Activated T-helper 2 cell treated with anti-CD3 and anti-CD28 coated beads, Interferon-gamma antibody, Interleukin-2, Interleukin-4, amounts not matched to agents 10 μg/mL and 5 μg/mL and 100 μg/mL, durations not matched to agents 14 hours and 24 hours and 36 hours (primary cell): ENCODE data around the gene PTPRE. TPM values are rescaled to one million over a fixed set of nuclear protein-coding genes. Genes with fewer than 3 reads are reported as not detected.

ENCODE experiments used
- DNase-seq: peaks from one replicate; pipeline ENCODE4 v3.0.0; 2021; ENCODE audit warnings: low spot score
- H3K27ac Mint-ChIP-seq: one replicate; pipeline ENCODE4 v1.8.0; 2021; ENCODE audit warnings: mixed read lengths
- H3K27me3 Mint-ChIP-seq: one replicate; pipeline ENCODE4 v1.8.0; 2021; ENCODE audit warnings: low read depth, mixed read lengths
- H3K36me3 Mint-ChIP-seq: one replicate; pipeline ENCODE4 v1.8.0; 2021; ENCODE audit warnings: low read depth, mixed read lengths
- H3K4me1 Mint-ChIP-seq: one replicate; pipeline ENCODE4 v1.8.0; 2021; ENCODE audit warnings: low read depth, mixed read lengths
- H3K4me3 Mint-ChIP-seq: one replicate; pipeline ENCODE4 v1.8.0; 2021; ENCODE audit warnings: low read depth, mild to moderate bottlenecking, moderate library complexity, mixed read lengths
- H3K9me3 Mint-ChIP-seq: one replicate; pipeline ENCODE4 v1.8.0; 2021; ENCODE audit warnings: mixed read lengths
- intact Hi-C: fragments of 100-400 bp; cut with micrococcal nuclease; formaldehyde crosslinking; loops from one replicate; pipeline ENCODE4 v1.15.1; 2023
- total RNA-seq: library from RNA; stranded (reverse); gene quantifications from 2 replicates; pipeline ENCODE4 v1.2.3, GENCODE V29; 2022

PTPRE gene
- total RNA-seq, 1 donor from 2014 or later: 16.8 TPM

DNA sequence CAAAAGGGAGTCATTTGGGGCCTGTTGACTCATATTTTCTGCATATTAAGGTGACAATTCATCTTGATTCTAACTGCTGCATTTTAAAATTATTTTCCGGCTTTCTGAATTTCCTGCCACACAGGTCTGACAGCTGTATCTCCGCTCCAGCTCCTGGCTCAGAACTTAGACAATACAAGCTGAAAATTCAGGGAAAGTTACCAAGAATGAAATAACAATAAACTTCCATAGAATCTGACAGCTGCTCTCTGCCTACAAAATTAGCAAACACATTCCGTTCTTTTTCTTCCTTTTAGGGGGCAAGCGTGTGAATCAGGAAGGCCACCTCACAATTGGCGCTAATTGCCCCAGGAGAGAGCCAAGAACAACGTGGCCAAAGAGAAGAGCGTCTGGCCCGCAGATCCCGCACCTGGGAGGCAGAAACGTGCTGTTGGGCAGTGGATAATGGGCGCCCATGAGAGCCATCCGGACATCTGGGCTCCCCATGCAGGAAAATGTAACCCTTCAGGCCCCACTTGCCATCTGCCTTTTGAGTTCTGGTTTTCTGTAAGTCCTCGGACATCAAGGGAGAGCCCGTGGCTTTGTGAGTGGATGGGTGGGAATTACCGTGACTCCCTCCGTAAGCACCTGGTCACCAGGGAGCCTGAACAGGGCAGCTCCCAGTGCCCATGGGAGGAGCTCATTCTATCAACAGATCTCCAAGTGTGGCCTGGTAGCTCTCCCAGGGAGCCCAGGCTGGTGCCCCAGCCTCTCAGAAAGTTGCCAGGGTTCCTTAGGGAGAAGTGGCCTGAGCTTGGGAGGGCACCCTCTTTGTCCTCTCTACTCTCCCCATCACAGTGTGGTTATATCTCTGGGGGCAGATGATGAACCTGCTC, 19.1 kb upstream of the PTPRE start:
- intact Hi-C loops: no loop called here
- no peaks in the 10 kb centered on the region for H3K4me1 Mint-ChIP-seq
- no peaks in the 10 kb centered on the region for H3K9me3 Mint-ChIP-seq
- H3K4me3 Mint-ChIP-seq: no peak overlapping the region
- peaks cover 8% of the 10 kb centered on the region for H3K27me3 Mint-ChIP-seq
- H3K27ac Mint-ChIP-seq: no peak overlapping the region
- DNase-seq: no peak
- no peaks in the 10 kb centered on the region for H3K36me3 Mint-ChIP-seq

DNA sequence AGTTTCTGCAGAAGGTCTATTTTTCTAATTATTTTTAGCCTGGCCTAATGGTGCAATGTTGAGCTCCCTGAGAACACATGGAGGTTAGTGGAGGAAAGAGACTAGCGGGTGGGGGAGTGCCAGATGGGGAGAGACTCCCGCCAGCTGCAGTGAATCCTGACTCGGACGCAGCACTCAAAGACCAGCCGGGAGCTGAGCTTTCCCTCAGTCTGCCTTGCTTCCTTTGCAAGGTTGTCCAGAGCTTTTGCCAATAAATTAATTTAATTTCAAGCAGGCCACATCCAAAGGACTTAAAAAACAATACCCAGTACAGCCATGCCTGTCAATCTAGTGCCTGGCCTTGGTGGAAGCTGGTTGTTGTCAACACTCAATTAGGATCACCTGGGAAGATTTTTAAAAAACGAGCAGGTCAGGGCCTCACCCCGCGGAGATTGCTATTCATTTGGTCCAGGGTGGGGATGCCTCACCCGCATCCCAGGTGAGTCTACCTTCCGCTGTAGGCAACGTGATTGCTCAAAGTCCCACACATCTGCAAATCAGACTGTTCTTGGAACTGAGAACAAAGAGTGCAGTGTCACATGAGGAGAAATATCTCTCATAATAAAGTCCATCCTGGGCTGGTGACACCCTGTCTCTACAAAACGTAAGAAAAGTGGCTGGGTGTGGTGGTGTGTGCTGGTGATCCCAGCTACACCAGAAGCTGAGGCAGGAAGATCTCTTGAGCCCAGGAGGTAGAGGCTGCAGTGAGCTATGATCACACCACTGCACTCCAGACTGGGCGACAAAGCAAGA, 18.2 kb upstream of the PTPRE start:
- Mint-ChIP-seq H3K4me1 (no peaks in the 10 kb centered on the region), H3K36me3 (no peaks in the 10 kb centered on the region), H3K9me3 (no peaks in the 10 kb centered on the region), H3K27ac (no peak overlapping the region), H3K4me3 (no peak overlapping the region), H3K27me3 (peaks cover 11% of the 10 kb centered on the region)
- DNase-seq: no peak
- intact Hi-C loops: no loop called here

DNA sequence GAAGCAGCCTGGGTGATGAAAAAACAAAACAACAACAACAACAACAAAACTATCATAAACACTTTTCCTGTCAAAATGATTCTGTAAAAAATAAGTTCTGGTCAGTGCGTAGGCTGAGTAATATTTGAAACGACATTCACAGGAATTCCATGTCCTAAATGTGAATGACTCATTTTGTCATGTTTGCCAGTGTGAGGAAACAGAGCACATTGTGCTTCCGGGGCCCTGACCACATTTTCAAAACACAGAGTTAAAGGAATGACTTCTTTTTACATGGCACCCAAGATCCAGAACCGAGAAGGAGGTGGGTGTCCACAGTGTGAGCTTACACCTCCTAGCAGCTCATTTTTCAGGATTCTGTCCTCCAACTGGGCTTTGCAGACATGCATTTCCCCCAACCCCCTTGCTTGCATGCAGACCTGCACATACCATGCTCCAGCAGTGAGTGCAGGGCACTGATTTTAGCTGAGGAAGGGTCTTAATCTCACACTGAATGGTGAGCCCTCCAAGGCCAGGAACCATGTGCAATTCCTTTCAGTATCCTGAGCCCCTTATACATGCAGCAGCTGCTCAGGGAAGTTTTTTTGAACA, 17.2 kb upstream of the PTPRE start:
- H3K4me3 Mint-ChIP-seq: no peak overlapping the region
- no peaks in the 10 kb centered on the region for H3K36me3 Mint-ChIP-seq
- intact Hi-C loops: no loop called here
- H3K9me3 Mint-ChIP-seq: no peaks in the 10 kb centered on the region
- no peak for DNase-seq
- no peak overlapping the region for H3K27ac Mint-ChIP-seq
- peaks cover 15% of the 10 kb centered on the region for H3K27me3 Mint-ChIP-seq
- H3K4me1 Mint-ChIP-seq: no peaks in the 10 kb centered on the region

DNA sequence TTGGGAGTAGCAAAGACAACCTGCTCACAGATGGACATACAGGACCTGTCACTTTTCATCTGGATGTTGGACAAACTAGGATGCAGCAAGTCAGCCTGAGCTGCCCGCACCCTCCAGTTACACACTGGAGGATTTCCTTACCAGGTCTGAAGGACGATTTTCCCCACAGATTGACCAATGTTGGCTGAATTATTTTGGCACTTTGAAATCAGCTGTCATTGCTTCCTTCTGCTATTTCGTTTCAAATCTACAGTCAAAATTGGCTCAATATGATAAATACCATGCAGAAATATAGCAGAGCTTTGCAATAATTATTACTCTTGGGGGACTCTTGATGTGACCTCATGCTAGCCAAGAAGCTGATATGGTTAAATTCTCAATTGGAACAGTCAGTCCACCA, 16.7 kb upstream of the PTPRE start:
- no peak overlapping the region for H3K27ac Mint-ChIP-seq
- H3K36me3 Mint-ChIP-seq: no peaks in the 10 kb centered on the region
- H3K9me3 Mint-ChIP-seq: no peaks in the 10 kb centered on the region
- no peaks in the 10 kb centered on the region for H3K4me1 Mint-ChIP-seq
- intact Hi-C loops: no loop called here
- no peak overlapping the region for H3K4me3 Mint-ChIP-seq
- H3K27me3 Mint-ChIP-seq: peaks cover 15% of the 10 kb centered on the region
- no peak for DNase-seq

DNA sequence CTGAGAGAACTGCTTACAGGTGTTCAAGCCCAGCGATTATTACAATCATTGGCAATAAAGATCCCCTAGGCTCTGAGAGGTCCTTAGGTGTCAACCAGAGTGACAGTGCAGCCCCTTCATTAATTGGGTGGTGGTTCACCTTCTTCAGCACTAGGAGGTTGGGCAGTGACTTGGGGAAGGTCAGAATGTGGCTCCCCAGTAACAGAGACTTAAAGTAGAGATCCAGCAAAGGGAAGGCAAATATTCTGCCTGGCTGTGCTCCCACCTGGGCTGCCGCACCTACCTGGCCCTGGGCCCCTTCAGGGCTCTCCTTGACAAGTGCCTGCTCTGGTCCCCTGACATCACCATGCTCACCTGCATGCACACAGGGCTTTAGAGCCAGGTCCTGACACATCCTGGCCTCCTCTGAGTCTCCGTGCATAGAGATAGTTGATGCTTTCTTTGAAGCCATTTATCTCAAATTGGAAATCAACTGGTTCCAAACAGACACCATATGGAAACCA, 16.0 kb upstream of the PTPRE start:
- intact Hi-C loops: no loop called here
- Mint-ChIP-seq H3K4me1 (no peaks in the 10 kb centered on the region), H3K9me3 (no peaks in the 10 kb centered on the region), H3K27ac (no peak overlapping the region), H3K27me3 (peaks cover 15% of the 10 kb centered on the region), H3K4me3 (no peak overlapping the region), H3K36me3 (no peaks in the 10 kb centered on the region)
- DNase-seq: no peak

DNA sequence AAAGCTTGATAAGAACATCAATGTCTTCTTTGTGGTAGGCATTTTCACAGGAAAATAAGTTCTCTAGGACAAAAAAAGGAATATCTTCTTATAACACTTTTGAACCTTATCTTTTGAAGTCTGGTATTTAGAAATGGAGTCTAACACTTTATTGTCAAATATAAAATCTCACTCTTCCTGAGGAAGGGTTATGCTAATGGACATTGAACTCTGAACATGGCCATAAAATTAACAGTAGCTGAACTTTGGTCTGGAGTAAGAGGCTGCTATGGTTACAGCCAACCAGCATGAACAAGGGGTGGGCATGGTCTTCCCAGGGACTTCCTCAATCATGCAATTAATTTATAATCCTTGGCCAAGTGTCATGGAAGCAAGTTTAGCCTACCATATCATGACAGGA, 14.2 kb upstream of the PTPRE start, which contains the start of gene CLRN3:
Gene CLRN3, minus strand, starts transcription at position 199 of the 400 bp plus-strand sequence. Its CDS starts 157 bp downstream, at position 42.
- DNase-seq: no peak
- H3K27me3 Mint-ChIP-seq: peaks cover 17% of the 10 kb centered on the region
- H3K9me3 Mint-ChIP-seq: peaks cover 4% of the 10 kb centered on the region
- no peaks in the 10 kb centered on the region for H3K36me3 Mint-ChIP-seq
- no peak within 1 kb of the TSS for H3K27ac Mint-ChIP-seq
- no peak within 1 kb of the TSS for H3K4me3 Mint-ChIP-seq
- no peaks in the 10 kb centered on the region for H3K4me1 Mint-ChIP-seq
- intact Hi-C loops: no loop called here

DNA sequence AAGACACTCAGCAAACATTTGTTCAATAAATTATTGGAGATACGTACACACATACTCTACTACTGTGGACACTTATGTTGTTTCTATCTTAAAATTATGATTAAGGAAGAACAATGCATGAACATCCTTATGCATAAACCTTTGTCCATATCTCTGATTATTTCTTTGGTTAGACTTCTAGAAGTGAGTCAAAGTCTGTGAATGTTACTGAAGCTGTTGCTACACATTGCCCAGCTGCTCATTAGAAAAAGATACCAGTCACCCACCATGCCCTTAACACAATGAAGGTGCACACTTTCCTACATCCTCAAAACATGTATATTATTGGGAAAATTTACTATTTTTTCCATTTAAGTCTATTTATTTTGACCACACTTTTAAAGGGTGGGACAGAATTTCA, 12.8 kb upstream of the PTPRE start:
- intact Hi-C loops: no loop called here
- no peaks in the 10 kb centered on the region for H3K36me3 Mint-ChIP-seq

DNA sequence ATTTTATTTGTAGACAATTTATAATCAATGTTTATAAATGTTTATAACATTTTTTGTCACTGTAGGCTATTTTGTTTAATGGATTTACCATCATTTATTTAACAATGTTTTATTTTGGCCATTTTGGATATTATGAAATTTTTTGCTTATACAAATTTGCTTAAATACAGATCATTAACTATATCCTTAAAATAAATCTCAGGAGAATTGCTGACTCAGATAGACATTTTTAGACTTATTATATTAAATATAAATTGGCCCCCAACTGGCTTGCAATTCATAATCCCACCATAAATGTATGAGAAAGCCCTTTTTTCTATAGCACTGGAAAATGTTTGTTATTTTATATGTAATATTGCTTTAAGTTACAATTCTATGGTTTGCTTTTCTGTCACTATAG, 10.3 kb upstream of the PTPRE start:
- no peak overlapping the region for H3K4me3 Mint-ChIP-seq
- no peak overlapping the region for H3K27ac Mint-ChIP-seq
- no peaks in the 10 kb centered on the region for H3K36me3 Mint-ChIP-seq
- peaks cover 3% of the 10 kb centered on the region for H3K4me1 Mint-ChIP-seq
- H3K27me3 Mint-ChIP-seq: peaks cover 28% of the 10 kb centered on the region
- no peak for DNase-seq
- intact Hi-C loops: no loop called here
- peaks cover 11% of the 10 kb centered on the region for H3K9me3 Mint-ChIP-seq

More for the DNA sequence above, 12.8 kb upstream of the PTPRE start:
- H3K4me1 Mint-ChIP-seq: no peaks in the 10 kb centered on the region
- H3K27ac Mint-ChIP-seq: no peak overlapping the region
- no peak for DNase-seq
- H3K27me3 Mint-ChIP-seq: peaks cover 22% of the 10 kb centered on the region
- H3K9me3 Mint-ChIP-seq: peaks cover 11% of the 10 kb centered on the region
- H3K4me3 Mint-ChIP-seq: no peak overlapping the region

DNA sequence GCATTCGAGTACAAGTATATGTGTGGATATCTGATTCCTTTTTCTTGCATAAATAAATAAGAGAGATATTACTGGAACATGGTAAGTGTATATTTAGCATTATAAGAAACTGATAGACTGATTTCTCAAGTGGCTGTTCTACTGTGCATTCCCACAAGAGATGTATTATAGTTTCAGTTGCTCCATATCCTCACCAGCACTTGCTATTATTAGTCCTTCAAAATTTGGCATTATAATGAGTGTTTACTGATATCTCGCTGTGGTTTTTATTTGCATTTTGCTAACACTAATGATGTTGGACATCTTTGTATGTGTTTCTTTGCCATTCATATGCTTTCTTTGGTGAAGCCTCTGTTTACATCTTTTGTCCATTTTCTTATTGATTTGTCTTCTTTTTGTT, 9.7 kb upstream of the PTPRE start:
- Mint-ChIP-seq H3K27ac (no peak overlapping the region), H3K27me3 (peaks cover 25% of the 10 kb centered on the region), H3K9me3 (peaks cover 11% of the 10 kb centered on the region), H3K36me3 (no peaks in the 10 kb centered on the region), H3K4me3 (no peak overlapping the region), H3K4me1 (peaks cover 3% of the 10 kb centered on the region)
- no peak for DNase-seq
- intact Hi-C loops: no loop called here

DNA sequence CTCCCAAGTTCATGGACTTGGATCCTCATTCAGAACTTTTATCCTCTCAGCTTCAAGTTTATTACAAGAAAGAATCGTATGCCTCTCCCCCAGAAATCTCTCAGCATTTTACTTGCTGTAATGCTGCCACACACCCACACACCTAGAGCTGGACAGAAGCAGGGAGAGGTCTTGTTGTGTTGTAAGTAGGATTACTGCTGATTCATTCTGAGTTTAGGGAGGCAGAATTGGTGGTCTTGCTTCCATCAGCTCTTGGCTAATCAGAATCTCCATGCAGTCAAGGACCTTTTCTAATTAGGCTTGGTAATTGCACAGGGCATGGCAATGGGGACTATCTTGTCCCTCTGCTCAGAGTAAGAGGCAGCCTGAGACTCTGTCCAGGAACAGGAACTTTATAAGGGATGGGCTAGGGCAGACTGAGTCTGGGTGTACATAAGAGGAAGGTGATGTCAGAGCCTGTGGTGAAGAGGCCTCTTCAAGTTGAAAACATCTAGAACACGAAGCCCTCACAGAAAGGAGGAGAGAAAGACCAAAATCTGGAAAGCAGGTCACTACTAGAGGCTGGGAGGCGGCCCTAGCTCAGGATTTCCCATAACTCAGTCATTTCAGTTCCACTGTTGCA, 7.0 kb upstream of the PTPRE start:
- intact Hi-C loops: no loop called here
- Mint-ChIP-seq H3K4me3 (no peak overlapping the region), H3K4me1 (peaks cover 3% of the 10 kb centered on the region), H3K27me3 (peaks cover 26% of the 10 kb centered on the region), H3K36me3 (no peaks in the 10 kb centered on the region), H3K27ac (no peak overlapping the region), H3K9me3 (peaks cover 11% of the 10 kb centered on the region)
- no peak for DNase-seq

DNA sequence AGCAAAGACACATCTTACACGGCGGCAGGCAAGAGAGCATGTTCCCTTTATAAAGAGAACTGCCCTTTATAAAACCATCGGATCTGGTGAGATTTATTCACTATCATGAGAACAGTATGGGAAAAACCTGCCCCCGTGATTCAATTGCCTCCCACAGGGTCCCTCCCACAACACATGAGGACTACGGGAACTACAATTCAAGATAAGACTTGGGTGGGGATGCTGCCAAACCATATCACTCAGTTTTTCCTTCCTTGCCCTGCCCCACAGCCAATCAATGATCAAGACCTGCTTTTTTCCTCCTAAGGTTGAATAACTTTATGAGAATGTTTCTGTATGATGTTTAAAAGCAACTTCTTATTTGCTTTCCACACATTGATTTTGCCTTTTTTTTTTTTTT, 3.1 kb upstream of the PTPRE start:
- no peak for DNase-seq
- Mint-ChIP-seq H3K9me3 (no peaks in the 10 kb centered on the region), H3K4me3 (no peak overlapping the region), H3K36me3 (no peaks in the 10 kb centered on the region), H3K27me3 (peaks cover 38% of the 10 kb centered on the region), H3K4me1 (peaks cover 3% of the 10 kb centered on the region), H3K27ac (no peak overlapping the region)
- intact Hi-C loops: no loop called here

DNA sequence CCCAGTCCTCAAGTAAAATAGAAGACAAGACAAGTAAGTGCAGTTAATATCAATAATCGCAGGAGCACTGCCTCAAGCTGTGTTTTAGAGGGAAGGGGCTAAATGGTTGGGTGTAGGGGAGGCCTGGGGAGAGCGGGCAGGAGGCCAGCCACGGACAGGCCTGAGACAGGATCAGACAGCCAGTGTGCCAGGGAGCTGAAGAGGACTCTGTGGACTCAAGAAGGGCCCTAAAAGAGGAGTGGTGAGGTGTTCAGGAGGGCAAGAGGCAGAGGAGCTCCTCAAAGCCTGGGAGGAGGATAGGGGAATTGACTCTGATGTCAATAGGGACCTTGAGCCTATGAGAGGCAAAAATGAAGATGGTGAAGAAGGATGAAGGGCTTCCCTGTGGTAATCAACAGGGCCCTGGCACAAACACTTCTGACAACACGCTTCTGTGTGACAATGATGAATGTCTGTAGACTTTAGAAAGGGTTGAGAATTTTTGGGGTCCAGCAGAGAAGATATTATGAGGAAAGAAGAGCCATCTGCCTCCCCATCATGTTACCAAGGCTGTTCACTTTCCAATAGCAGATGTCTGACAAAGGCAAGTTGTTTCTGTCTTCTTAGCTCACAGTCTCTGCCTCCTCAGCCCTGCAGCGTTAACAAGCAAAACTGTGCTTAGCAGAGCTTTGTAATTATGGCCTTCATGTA, 2.4 kb upstream of the PTPRE start:
- H3K9me3 Mint-ChIP-seq: no peaks in the 10 kb centered on the region
- intact Hi-C loops: no loop called here
- H3K27ac Mint-ChIP-seq: no peak overlapping the region
- no peak overlapping the region for H3K4me3 Mint-ChIP-seq
- H3K36me3 Mint-ChIP-seq: no peaks in the 10 kb centered on the region
- H3K4me1 Mint-ChIP-seq: peaks cover 3% of the 10 kb centered on the region
- peaks cover 39% of the 10 kb centered on the region for H3K27me3 Mint-ChIP-seq
- no peak for DNase-seq
